Peyer's patch (tissue), 4 donors: ENCODE results near the gene MCF2L. TPM values are rescaled to one million over a fixed set of nuclear protein-coding genes. Genes with fewer than 3 reads are reported as not detected.

Source experiments
- DNase-seq, 3 donors: peaks; one replicate each; pipeline ENCODE4 v3.0.0-alpha.2; 2017 to 2019
- H3K27ac ChIP-seq, 4 donors: fragments of 200-600 bp; sonication (generic); one replicate each; pipeline ENCODE4 v1.5.1; 2016 to 2019
- H3K27me3 ChIP-seq, 2 donors: fragments of 200-600 bp; sonication (generic); one replicate each; pipeline ENCODE4 v1.5.1; 2019
- H3K36me3 ChIP-seq, 3 donors: fragments of 200-600 bp; sonication (generic); one replicate each; pipeline ENCODE4 v1.5.1; 2016 to 2019
- H3K4me1 ChIP-seq, 4 donors: fragments of 200-600 bp; sonication (generic); one replicate each; pipeline ENCODE4 v1.5.1; 2016 to 2019
- H3K4me3 ChIP-seq, 4 donors: fragments of 200-600 bp; sonication (generic); 1 replicate in 3 of 4; 2 replicates in 1 of 4; pipeline ENCODE4 v1.5.1; 2016 to 2019; ENCODE audit warnings: mild to moderate bottlenecking in 1 of 4
- H3K9me3 ChIP-seq, 4 donors: fragments of 200-600 bp; sonication (generic); one replicate each; pipeline ENCODE4 v1.5.1; 2016 to 2019; ENCODE audit warnings: mild to moderate bottlenecking in 1 of 4
- POLR2A ChIP-seq, 2 donors: fragments of 450-650 bp; IDR thresholded peaks; one replicate each; pipeline ENCODE4 v1.5.1; 2017; ENCODE audit warnings: antibody characterized with exemption in 2 of 2, mild to moderate bottlenecking in 2 of 2, moderate library complexity in 2 of 2
- total RNA-seq, 4 donors: library from RNA; depleted of rRNA; stranded (reverse); fragments of >200 nt; gene quantifications; one replicate each; pipeline ENCODE4 v1.1.0, GENCODE V29; 2016
- TF ChIP-seq, protein P1 (sequence below), 6 experiments: fragments of 450-650 bp in 4 of 6; fragments of 200-600 bp in 2 of 6; sonication (generic) in 1 of 6; IDR thresholded peaks; one replicate each; pipeline ENCODE4 v1.5.1; 2017 to 2019; ENCODE audit warnings: antibody characterized with exemption in 6 of 6, mild to moderate bottlenecking in 3 of 6, moderate library complexity in 1 of 6

Gene MCF2L
- total RNA-seq, 4 donors from 2014 or later = 81.4 to 165 (median 149) TPM

DNA sequence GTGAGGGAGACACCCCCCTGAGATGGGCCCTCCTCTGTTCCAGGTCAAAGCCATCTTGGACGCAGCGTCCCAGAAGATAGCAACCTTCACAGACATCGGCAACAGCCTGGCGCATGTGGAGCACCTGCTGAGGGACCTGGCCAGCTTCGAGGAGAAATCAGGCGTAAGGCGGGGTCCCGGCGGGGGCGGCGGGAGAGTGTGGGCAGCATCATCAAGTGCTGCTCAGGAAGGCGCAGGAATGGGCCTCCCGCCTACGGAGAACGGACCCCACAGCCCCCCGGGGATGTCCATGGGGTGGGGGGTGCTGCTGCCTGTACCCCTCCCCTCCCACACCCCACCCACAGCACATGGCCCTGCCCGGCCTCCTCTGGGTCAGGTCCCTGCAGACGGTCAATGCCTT lies 105.4 kb downstream of the MCF2L start:
- TF ChIP-seq, protein P1, sequence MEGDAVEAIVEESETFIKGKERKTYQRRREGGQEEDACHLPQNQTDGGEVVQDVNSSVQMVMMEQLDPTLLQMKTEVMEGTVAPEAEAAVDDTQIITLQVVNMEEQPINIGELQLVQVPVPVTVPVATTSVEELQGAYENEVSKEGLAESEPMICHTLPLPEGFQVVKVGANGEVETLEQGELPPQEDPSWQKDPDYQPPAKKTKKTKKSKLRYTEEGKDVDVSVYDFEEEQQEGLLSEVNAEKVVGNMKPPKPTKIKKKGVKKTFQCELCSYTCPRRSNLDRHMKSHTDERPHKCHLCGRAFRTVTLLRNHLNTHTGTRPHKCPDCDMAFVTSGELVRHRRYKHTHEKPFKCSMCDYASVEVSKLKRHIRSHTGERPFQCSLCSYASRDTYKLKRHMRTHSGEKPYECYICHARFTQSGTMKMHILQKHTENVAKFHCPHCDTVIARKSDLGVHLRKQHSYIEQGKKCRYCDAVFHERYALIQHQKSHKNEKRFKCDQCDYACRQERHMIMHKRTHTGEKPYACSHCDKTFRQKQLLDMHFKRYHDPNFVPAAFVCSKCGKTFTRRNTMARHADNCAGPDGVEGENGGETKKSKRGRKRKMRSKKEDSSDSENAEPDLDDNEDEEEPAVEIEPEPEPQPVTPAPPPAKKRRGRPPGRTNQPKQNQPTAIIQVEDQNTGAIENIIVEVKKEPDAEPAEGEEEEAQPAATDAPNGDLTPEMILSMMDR (IDR thresholded peaks at IDR 0.05) = no peak
- no peak for TF ChIP-seq POLR2A (IDR thresholded peaks at IDR 0.05)
- DNase-seq = no peak

DNA sequence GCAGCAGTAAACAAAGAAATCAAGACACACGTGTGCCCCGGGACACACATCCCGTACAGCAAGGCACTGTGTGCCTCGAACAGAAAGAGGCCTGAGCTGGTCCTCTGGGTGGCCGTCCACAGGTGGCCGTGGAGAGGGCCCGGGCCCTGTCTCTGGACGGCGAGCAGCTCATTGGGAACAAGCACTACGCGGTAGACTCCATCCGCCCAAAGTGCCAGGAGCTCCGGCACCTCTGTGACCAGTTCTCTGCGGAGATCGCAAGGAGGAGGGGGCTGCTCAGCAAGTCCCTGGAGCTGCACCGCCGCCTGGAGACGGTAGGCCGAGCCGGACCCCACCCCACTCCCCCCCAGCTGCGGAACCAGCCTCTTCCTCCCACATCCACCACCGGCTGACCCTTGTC lies 105.9 kb downstream of the MCF2L start:
- H3K27me3 ChIP-seq = no peaks in the 10 kb centered on the region
- peaks cover 0 to 13% (median 0%) of the 10 kb centered on the region in 3 donors for H3K36me3 ChIP-seq
- no peaks in the 10 kb centered on the region for H3K9me3 ChIP-seq
- H3K27ac ChIP-seq = no peak overlapping the region
- H3K4me1 ChIP-seq = no peaks in the 10 kb centered on the region
- no peak for TF ChIP-seq POLR2A (IDR thresholded peaks at IDR 0.05)
- TF ChIP-seq, protein P1 (IDR thresholded peaks at IDR 0.05) = no peak
- no peak for DNase-seq
- no peak overlapping the region for H3K4me3 ChIP-seq

More for the DNA sequence above, 105.4 kb downstream of the MCF2L start:
- no peak overlapping the region for H3K4me3 ChIP-seq
- H3K9me3 ChIP-seq = no peaks in the 10 kb centered on the region
- H3K36me3 ChIP-seq = peaks cover 0 to 13% (median 0%) of the 10 kb centered on the region in 3 donors
- H3K4me1 ChIP-seq = no peaks in the 10 kb centered on the region
- no peaks in the 10 kb centered on the region for H3K27me3 ChIP-seq
- no peak overlapping the region for H3K27ac ChIP-seq

DNA sequence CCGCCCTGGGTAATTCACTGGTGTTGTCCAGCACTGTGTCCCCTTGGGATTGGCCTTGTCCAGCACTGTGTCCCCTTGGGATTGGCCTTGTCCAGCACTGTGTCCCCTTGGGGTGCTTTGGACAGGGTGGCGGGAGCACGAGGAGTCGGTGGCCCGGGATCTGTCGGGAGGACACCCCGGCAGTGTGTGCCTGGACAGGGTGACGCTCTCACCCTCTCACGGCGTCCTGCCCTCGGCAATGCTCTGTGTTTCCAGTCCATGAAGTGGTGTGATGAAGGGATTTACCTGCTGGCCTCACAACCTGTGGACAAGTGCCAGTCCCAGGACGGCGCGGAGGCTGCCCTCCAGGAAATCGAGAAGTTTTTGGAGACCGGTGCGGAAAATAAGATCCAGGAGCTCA lies 106.7 kb downstream of the MCF2L start:
- Histone ChIP-seq H3K36me3 (peaks cover 0 to 13% (median 0%) of the 10 kb centered on the region in 3 donors), H3K27me3 (no peaks in the 10 kb centered on the region), H3K4me1 (no peaks in the 10 kb centered on the region), H3K9me3 (no peaks in the 10 kb centered on the region), H3K27ac (no peak overlapping the region), H3K4me3 (no peak overlapping the region)
- no peak for TF ChIP-seq POLR2A (IDR thresholded peaks at IDR 0.05)
- TF ChIP-seq, protein P1 (IDR thresholded peaks at IDR 0.05) = no peak
- DNase-seq = no peak

DNA sequence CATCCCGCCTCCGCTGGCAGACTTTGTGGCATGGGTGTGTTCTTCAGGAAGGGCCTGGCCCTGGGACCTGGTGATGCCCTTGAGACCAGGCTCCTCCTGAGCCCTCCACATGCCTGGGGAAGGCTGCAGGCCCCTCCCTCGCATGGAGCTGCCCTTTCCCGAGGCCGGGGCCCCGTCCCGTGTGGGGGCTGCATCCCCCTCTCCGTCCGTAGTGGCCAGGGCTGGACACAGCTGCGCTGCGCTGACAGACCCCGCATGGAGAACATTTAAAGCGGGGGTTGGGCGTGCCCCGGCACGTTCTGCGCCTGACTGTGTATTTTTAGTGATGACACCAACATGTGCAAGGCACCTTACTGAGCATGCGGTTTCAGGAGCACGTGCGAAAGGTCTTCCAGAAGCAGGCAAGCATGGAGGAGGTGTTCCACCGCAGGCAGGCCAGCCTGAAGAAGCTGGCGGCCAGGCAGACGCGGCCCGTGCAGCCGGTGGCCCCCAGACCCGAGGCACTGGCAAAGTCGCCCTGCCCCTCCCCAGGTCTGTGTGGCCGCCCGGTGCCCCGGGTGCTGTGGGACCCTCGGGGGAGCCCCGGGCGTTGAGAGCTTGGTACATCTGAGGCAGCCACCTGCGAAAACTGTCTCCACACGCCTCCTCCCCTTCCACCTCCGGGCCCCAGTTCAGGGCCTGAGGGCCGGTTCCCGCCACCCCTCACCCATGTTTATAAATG lies 107.8 kb downstream of the MCF2L start:
- Histone ChIP-seq H3K27me3 (no peaks in the 10 kb centered on the region), H3K36me3 (peaks cover 0 to 13% (median 0%) of the 10 kb centered on the region in 3 donors), H3K27ac (no peak overlapping the region), H3K4me1 (no peaks in the 10 kb centered on the region), H3K9me3 (no peaks in the 10 kb centered on the region), H3K4me3 (no peak overlapping the region)
- no peak for DNase-seq
- no peak for TF ChIP-seq POLR2A (IDR thresholded peaks at IDR 0.05)
- TF ChIP-seq, protein P1 (IDR thresholded peaks at IDR 0.05) = no peak

DNA sequence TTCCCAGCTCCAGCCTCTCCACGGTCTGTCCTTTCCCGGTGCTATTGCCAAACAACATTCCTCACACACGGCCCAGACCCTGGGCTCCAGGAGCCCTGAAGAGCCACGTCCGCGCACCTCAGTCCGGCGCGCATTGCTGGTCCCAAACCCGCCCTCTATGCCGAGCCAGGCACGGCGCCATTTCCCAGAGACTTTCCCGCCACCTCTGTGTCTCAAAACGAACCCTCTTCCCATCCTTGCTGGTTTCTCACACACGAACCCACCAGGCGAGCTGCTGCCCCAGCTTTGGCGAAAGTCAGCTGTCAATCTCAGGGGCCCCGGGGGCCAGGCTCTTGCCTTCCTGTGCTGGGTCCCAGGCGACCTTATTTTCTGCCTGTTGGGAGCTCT lies 108.5 kb downstream of the MCF2L start:
- no peak for DNase-seq
- no peaks in the 10 kb centered on the region for H3K4me1 ChIP-seq
- no peaks in the 10 kb centered on the region for H3K27me3 ChIP-seq
- no peak for TF ChIP-seq POLR2A (IDR thresholded peaks at IDR 0.05)
- TF ChIP-seq, protein P1 (IDR thresholded peaks at IDR 0.05) = no peak
- H3K36me3 ChIP-seq = peaks cover 0 to 13% (median 0%) of the 10 kb centered on the region in 3 donors
- no peak overlapping the region for H3K27ac ChIP-seq
- H3K4me3 ChIP-seq = no peak overlapping the region
- no peaks in the 10 kb centered on the region for H3K9me3 ChIP-seq
